Endothelial cell of coronary artery (primary cell): Measurements from ENCODE around the gene SRD5A3. TPM values are rescaled to one million over a fixed set of nuclear protein-coding genes. Genes with fewer than 3 reads are reported as not detected.

Experiments used
- total RNA-seq: library from RNA; depleted of rRNA; stranded (reverse); fragments of >200 nt; gene quantifications from 2 replicates; pipeline ENCODE4 v1.2.3, GENCODE V29; 2014

Gene SRD5A3
- total RNA-seq, result 9.4 and 11.2 TPM in 2 replicates

GRCh38 chr4:55345980-55346850 lies at the start of gene SRD5A3:
Gene SRD5A3 (plus strand): TSS chr4:55346242. CDS start chr4:55346337, 95 bp downstream.

GRCh38 chr4:55395529-55396307 lies 49.7 kb downstream of the SRD5A3 start, which contains the start of gene TMEM165:
Gene TMEM165 (plus strand): TSS chr4:55395957. CDS start chr4:55396190, 233 bp downstream.

Other genes starting within 250 kb of the SRD5A3 start
- 144 and 275 TPM in 2 replicates for gene KDR, start 220.6 kb upstream of the SRD5A3 start, total RNA-seq
- gene TMEM165, start 49.7 kb downstream of the SRD5A3 start, total RNA-seq, result 111 and 142 TPM in 2 replicates
- 16.7 and 18.8 TPM in 2 replicates for gene CLOCK, start 200.7 kb downstream of the SRD5A3 start, total RNA-seq
- not detected in 2 replicates for gene PDCL2, start 246.0 kb downstream of the SRD5A3 start, total RNA-seq